ENCODE data around the gene FETUB.
"Not testable (repeated sequence)": the region's sequence is repeated elsewhere in the genome, so short reads cannot be mapped to it uniquely, and the experiment has no call there.

Gene FETUB

GRCh38 chr3:186679151-186679550 lies 39.0 kb downstream of the FETUB start:
- H3K27ac ChIP-seq, result no peak overlapping the region
- H3K36me3 ChIP-seq, result no peaks in the 10 kb centered on the region
- 0 out of 22 replicates have a peak, but pooled peaks cover 0 to 5% (median 1%) of the 10 kb centered on the region in 11 experiments for H3K9me3 ChIP-seq (replicated peaks in 1 of 11)
- H3K9ac ChIP-seq, result no peak overlapping the region
- no peaks in the 10 kb centered on the region for H4K20me1 ChIP-seq
- no peaks in the 10 kb centered on the region for H3K27me3 ChIP-seq
- no peak overlapping the region for H3K4me2 ChIP-seq
- no peak for TF ChIP-seq Cebpa-rat (IDR thresholded peaks at IDR 0.05)
- no peaks in the 10 kb centered on the region for H3K4me1 ChIP-seq
- H3K4me3 ChIP-seq, result no peak overlapping the region

- Histone ChIP-seq H3K4me1 (no peaks in the 10 kb centered on the region), H3K27me3 (no peaks in the 10 kb centered on the region), H3K9ac (no peak overlapping the region), H3K9me3 (replicated peaks in 1 of 11) (peaks cover 10 to 22% (median 15%) of the 10 kb centered on the region in 11 experiments; a peak in 20 of 22 replicates), H3K27ac (no peak overlapping the region), H3K4me3 (no peak overlapping the region), H3K36me3 (no peaks in the 10 kb centered on the region), H4K20me1 (no peaks in the 10 kb centered on the region), H3K4me2 (no peak overlapping the region; a peak in 1 of 22 replicates)
- no peak for TF ChIP-seq Cebpa-rat (IDR thresholded peaks at IDR 0.05)
Observed at GRCh38 chr3:186680869-186681268, 40.7 kb downstream of the FETUB start.

- TF ChIP-seq Cebpa-rat (IDR thresholded peaks at IDR 0.05), result no peak
- H4K20me1 ChIP-seq, result no peaks in the 10 kb centered on the region
- H3K4me3 ChIP-seq, result no peak overlapping the region
- H3K27ac ChIP-seq, result no peak overlapping the region
- H3K4me1 ChIP-seq, result no peaks in the 10 kb centered on the region
- peaks cover 11 to 25% (median 18%) of the 10 kb centered on the region in 11 experiments; a peak in 20 of 22 replicates for H3K9me3 ChIP-seq (replicated peaks in 1 of 11)
- no peaks in the 10 kb centered on the region for H3K36me3 ChIP-seq
- H3K4me2 ChIP-seq, result no peak overlapping the region
- H3K9ac ChIP-seq, result no peak overlapping the region
- H3K27me3 ChIP-seq, result no peaks in the 10 kb centered on the region
Observed at GRCh38 chr3:186682812-186683211, 42.6 kb downstream of the FETUB start.

- H3K27me3 ChIP-seq, result no peaks in the 10 kb centered on the region
- TF ChIP-seq Cebpa-rat (IDR thresholded peaks at IDR 0.05), result no peak
- H3K4me1 ChIP-seq, result no peaks in the 10 kb centered on the region
- no peak overlapping the region for H3K27ac ChIP-seq
- H3K4me3 ChIP-seq, result no peak overlapping the region
- H3K9ac ChIP-seq, result no peak overlapping the region
- peaks cover 11 to 25% (median 18%) of the 10 kb centered on the region in 11 experiments; a peak in 20 of 22 replicates for H3K9me3 ChIP-seq (replicated peaks in 1 of 11)
- no peaks in the 10 kb centered on the region for H3K36me3 ChIP-seq
- no peak overlapping the region for H3K4me2 ChIP-seq
- no peaks in the 10 kb centered on the region for H4K20me1 ChIP-seq
Observed at GRCh38 chr3:186683979-186684378, 43.8 kb downstream of the FETUB start.

GRCh38 chr3:186686475-186686874 lies 46.3 kb downstream of the FETUB start:
- H4K20me1 ChIP-seq, H3K4me2 ChIP-seq, H3K9ac ChIP-seq, H3K36me3 ChIP-seq, H3K4me1 ChIP-seq, H3K4me3 ChIP-seq, H3K27ac ChIP-seq, H3K27me3 ChIP-seq: not testable (repeated sequence)
- peaks cover 11 to 25% (median 18%) of the 10 kb centered on the region in 11 experiments; a peak in 20 of 22 replicates for H3K9me3 ChIP-seq (replicated peaks in 1 of 11)

GRCh38 chr3:186687120-186687651 lies 47.0 kb downstream of the FETUB start:
- TF ChIP-seq Cebpa-rat (IDR thresholded peaks at IDR 0.05), result no peak
- Histone ChIP-seq H3K4me2 (no peak overlapping the region), H3K27me3 (no peaks in the 10 kb centered on the region), H3K36me3 (no peaks in the 10 kb centered on the region), H4K20me1 (no peaks in the 10 kb centered on the region), H3K4me3 (no peak overlapping the region), H3K27ac (no peak overlapping the region), H3K9ac (no peak overlapping the region), H3K4me1 (no peaks in the 10 kb centered on the region), H3K9me3 (replicated peaks in 1 of 11) (peaks cover 11 to 25% (median 18%) of the 10 kb centered on the region in 11 experiments; a peak in 20 of 22 replicates)

GRCh38 chr3:186690304-186690703 lies 50.1 kb downstream of the FETUB start:
- H3K9me3 ChIP-seq (replicated peaks in 1 of 11); H3K4me1 ChIP-seq; H3K4me2 ChIP-seq; H3K9ac ChIP-seq; H3K36me3 ChIP-seq; H3K27me3 ChIP-seq; H4K20me1 ChIP-seq; H3K4me3 ChIP-seq; H3K27ac ChIP-seq: not testable (repeated sequence)

- Histone ChIP-seq H3K4me1 (no peaks in the 10 kb centered on the region), H3K36me3 (no peaks in the 10 kb centered on the region), H3K27ac (no peak overlapping the region), H3K4me2 (no peak overlapping the region), H4K20me1 (no peaks in the 10 kb centered on the region), H3K9me3 (replicated peaks in 1 of 11) (no peaks in the 10 kb centered on the region), H3K27me3 (no peaks in the 10 kb centered on the region), H3K9ac (no peak overlapping the region), H3K4me3 (no peak overlapping the region)
- TF ChIP-seq Cebpa-rat (IDR thresholded peaks at IDR 0.05), result no peak
Observed at GRCh38 chr3:186691676-186692075, 51.5 kb downstream of the FETUB start.

GRCh38 chr3:186693843-186694242 lies 53.6 kb downstream of the FETUB start:
- Histone ChIP-seq H3K4me2 (no peak overlapping the region), H3K4me1 (no peaks in the 10 kb centered on the region)
- TF ChIP-seq Cebpa-rat (IDR thresholded peaks at IDR 0.05), result no peak

GRCh38 chr3:186694288-186695032 lies 54.3 kb downstream of the FETUB start:
- Histone ChIP-seq H3K9me3 (replicated peaks in 1 of 11) (no peaks in the 10 kb centered on the region), H3K27me3 (no peaks in the 10 kb centered on the region), H3K4me2 (no peak overlapping the region), H3K27ac (no peak overlapping the region), H3K36me3 (no peaks in the 10 kb centered on the region), H4K20me1 (no peaks in the 10 kb centered on the region), H3K4me3 (no peak overlapping the region), H3K4me1 (no peaks in the 10 kb centered on the region), H3K9ac (no peak overlapping the region)
- no peak for TF ChIP-seq Cebpa-rat (IDR thresholded peaks at IDR 0.05)

More at GRCh38 chr3:186693843-186694242, 53.6 kb downstream of the FETUB start:
- Histone ChIP-seq H3K4me3 (no peak overlapping the region), H3K36me3 (no peaks in the 10 kb centered on the region), H3K9me3 (replicated peaks in 1 of 11) (no peaks in the 10 kb centered on the region), H4K20me1 (no peaks in the 10 kb centered on the region), H3K27me3 (no peaks in the 10 kb centered on the region), H3K9ac (no peak overlapping the region), H3K27ac (no peak overlapping the region)

All from BLaER1 treated with 17β-estradiol and CSF1 and Interleukin-3, amounts not matched to agents 10 nM and 100 nM (cell line).